GM21529 (cell line): Measurements from ENCODE around the gene TTC39B.

Experiments used
- ATAC-seq: cut with Tn5 transposase; IDR thresholded peaks from one replicate; pipeline ENCODE4 v1.9.1; 2021; ENCODE audit not compliant: unreplicated experiment

Gene TTC39B

DNA sequence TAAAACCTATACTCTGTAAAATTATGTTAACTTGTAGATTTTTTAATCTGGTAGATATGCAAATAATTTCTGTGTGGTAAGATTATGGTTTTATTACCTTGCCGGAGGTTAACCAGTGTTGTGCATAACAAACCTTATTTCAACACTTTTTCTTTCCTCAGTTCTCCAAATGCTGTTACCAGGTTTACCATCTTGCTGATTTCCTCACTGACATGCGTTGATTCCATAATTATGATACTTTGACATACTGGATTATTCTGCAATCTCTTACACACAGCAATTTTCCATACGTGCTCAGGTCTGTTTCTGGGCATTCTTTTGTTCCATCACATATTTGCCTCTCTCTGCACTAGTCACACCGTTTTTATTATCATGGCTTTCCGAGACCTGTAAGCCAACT lies 77.6 kb downstream of the TTC39B start:
- no peak for ATAC-seq

DNA sequence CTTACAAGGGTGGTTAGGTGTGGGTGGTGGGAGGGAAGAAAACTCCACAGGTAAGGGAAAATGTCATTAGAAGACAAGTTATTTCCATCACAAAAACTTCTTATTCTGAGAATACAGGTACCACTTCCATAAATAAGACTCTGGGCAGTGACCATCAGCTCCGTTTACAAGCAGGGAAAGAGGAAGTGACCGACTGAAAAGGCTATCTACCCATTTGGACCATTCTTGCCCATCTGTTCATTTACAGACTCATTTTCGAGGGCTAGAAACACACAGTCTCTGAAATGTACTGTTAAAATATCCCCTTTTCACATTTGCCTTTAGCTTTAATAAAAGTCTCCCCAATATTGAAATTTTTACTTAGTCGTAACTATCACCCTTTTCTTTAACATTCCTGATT lies 79.5 kb downstream of the TTC39B start:
- ATAC-seq = no peak

DNA sequence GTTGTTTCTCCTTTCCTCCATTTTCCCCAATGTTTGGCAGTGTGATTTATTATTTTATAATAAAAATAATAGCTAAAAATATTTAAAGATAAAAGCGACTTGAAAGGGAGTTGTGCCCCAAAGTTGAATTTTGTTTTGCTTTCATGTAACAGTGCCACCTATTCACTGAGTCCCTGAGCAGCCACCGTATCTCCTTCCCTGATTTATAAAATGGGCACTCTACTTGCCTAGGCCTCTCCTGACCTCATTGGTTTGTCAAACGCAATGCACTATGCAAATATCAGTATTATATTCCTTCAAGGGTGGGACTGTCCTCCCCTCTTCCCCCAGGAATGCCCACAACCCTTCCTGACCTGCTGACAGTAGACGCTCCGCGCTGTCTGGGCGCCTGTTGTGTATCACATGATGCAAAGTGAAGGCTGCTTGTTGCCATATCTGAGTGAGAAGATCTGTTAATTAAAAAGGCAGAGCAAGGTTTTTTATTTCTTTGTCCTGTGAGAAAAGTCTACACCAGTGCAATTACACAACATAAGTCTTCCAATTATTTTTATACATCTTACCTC lies 81.4 kb downstream of the TTC39B start:
- ATAC-seq = no peak

GRCh38 chr9:15222313-15222712 lies 84.7 kb downstream of the TTC39B start:
- no peak for ATAC-seq

DNA sequence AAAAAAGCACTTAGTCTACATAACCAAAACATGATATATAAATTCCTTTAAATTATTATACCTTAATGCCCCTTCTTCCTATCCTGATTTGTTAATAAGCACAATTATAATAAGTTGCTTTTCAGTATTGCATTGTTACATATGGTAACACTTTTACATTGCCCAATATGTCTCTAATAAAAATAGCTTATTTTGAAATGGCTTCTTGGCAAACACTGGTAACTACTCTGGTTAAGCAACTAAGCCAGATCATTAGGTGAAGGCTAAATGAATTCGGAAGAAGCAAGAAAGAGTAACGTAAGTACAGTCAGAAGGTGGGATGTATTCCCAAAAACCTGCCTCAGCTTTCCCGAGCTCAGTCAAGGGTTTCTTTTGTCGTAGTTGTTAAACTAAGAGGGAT lies 85.3 kb downstream of the TTC39B start:
- no peak for ATAC-seq

- ATAC-seq = no peak
Observed at GRCh38 chr9:15220658-15221318, 86.2 kb downstream of the TTC39B start.

- ATAC-seq = no peak
Observed at GRCh38 chr9:15219546-15219945, 87.5 kb downstream of the TTC39B start.

DNA sequence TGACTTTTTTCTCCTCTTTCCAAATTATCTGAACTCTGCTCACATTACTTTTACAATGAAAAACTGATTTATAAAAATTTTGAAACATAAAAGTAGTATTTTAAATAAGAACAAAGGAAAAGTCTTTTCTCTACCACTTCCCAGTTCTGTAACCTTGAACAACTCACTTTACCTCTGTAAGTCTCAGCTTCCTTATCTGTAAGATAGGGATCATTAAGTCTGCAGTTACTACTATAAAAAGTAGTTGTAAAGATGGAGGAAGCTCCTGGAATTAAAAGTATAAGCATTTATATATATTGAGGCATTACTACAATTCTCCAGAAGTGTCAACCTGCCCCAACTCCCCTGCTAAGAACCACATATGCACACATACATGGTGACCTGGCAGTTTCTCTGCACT lies 88.0 kb downstream of the TTC39B start:
- no peak for ATAC-seq

DNA sequence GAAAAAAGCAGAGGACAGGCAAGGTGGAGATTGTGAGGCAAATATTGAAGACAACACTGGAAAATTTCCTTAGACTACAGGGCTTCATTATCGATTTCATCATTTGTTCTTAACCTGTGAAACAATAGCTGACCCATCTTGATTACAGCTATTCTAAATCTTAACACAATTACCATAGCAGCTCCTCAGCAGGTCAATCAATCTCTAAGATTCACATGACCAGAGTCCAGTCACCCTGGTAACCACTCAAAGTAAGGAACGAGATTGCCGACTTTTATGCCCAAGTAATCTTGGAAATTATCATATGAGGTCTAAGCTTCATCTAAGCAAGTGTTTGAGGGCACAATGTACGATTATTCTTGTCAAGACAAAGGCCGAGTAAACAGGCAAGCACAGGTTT lies 93.8 kb downstream of the TTC39B start:
- ATAC-seq = no peak

GRCh38 chr9:15211815-15212495 lies 95.1 kb downstream of the TTC39B start:
- ATAC-seq = peak; percentile 7

GRCh38 chr9:15211160-15211814 lies 95.7 kb downstream of the TTC39B start:
- ATAC-seq = peak; percentile 77

DNA sequence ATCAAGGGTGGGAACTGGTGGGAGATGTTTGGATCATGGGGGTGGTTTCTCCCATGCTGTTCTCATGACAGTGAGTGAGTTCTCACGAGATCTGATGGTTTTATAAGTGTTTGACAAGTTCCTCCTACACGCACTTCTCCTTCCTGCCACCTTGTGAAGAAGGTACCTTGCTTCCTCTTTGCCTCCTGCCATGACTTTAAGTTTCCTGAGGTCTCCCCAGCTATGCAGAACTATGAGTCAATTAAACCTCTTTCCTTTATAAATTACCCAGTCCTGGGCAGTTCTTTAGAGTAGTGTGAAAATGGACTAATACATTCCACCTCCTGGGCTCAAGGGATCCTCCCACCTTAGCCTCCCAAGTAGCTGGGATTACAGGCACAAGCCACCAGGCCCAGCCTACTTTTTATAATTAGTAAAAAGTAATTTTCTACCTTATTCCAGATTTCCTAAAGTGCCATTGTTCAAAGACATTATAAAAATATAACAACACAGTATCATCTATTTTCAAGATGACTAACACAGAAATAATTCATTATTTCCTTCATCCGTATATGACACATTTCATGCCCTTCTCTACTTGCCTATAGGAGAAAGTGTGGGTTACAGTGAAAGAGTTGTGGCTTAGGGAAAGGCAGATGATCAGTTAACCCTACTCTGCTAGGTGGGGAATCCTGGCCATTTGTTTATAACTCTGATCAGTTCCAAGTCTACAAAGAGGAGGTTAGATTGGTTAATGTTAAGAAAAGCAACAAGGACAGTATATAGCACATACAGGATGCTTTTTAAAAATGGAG lies 99.9 kb downstream of the TTC39B start:
- no peak for ATAC-seq

GRCh38 chr9:15205632-15206420 lies 101.2 kb downstream of the TTC39B start:
- no peak for ATAC-seq

DNA sequence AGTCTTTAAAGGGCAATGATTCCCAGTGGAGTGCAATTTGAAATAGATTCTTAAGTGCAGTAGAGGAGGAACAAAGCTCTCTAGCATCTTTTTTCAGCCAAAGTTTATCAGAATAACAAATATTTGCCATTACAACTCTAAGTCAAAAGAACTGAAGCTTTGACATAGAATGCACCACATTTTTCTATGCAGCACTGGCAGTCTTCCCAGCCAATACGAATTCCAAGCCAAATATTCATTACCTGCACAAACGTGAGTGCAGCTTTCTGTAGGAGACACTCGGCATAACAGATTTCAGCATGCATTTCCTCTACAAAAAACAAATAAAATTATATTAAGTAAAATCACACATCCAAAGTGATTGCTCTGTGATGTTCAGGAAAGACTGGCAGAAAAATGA lies 103.4 kb downstream of the TTC39B start:
- ATAC-seq = no peak

- ATAC-seq = no peak
Observed at GRCh38 chr9:15200111-15200510, 106.9 kb downstream of the TTC39B start.

- no peak for ATAC-seq
Observed at GRCh38 chr9:15192856-15193255, 114.2 kb downstream of the TTC39B start.

- ATAC-seq = no peak
Observed at GRCh38 chr9:15191378-15191777, 115.6 kb downstream of the TTC39B start.

DNA sequence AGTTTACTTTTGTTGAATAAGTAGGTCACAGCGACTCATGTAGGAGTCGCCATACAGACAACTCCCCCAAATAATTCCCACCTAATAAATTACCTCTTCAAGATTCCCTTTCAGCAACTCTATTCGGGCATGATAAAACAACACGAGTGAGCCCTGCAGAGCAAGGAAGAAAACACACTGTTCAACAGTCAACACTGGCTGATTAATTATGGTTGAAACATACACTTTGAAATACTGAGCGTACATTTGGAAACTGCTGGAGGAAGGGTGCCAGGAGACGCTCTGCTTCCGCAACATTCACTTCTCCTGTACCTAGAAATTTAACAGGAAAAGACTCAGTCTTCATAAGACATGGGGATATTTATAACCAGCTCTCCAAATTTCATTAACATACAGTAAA lies 117.5 kb downstream of the TTC39B start:
- ATAC-seq = no peak

DNA sequence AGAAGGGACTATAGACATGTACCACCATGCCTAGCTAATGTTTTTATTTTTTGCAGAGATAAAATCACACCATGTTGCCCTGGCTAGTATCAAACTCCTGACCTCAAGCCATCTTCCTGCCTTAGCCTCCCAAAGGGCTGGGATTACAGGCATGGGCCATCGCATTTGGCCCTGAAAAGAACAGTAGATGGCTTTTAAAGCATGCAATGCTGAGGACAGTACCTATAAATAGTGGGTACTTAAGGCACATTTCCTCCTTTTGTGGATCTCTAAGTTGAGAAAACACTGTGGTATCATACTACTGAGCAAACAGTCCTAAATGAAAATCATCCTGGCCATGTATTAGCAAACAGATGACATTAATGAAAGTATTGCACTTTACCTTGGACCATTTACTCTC lies 119.4 kb downstream of the TTC39B start:
- no peak for ATAC-seq

DNA sequence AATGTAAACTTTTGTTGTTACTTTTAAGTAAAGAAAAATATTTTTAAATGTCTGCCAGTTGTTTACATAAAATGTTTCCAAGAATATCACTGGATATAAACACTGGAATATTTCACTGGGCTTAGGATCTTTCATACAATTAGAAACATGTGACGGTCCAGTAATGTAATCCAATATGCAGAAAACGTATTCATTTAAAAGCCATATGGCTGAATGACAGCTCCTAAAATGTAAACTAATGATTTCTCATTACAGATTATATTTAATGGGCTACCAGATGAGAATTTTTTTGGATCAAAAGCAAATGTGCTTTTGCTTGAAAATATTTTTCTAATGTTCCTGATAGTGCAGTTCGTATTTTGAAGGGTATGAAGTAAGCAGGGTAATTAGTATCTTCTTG lies 124.3 kb downstream of the TTC39B start:
- ATAC-seq = no peak
